GM12872 (cell line): ENCODE measurements around the gene RPS6KA2.
A peak's percentile ranks its signal among the peaks of the same experiment; 100 is the strongest.

Experiments used
- TF ChIP-seq, protein P1 (sequence below): IDR thresholded peaks from 3 replicates; pipeline ENCODE4 v1.5.1; 2011; ENCODE audit warnings: low read depth, mild to moderate bottlenecking, low read length, moderate library complexity; ENCODE audit not compliant: insufficient read depth

Gene RPS6KA2

DNA sequence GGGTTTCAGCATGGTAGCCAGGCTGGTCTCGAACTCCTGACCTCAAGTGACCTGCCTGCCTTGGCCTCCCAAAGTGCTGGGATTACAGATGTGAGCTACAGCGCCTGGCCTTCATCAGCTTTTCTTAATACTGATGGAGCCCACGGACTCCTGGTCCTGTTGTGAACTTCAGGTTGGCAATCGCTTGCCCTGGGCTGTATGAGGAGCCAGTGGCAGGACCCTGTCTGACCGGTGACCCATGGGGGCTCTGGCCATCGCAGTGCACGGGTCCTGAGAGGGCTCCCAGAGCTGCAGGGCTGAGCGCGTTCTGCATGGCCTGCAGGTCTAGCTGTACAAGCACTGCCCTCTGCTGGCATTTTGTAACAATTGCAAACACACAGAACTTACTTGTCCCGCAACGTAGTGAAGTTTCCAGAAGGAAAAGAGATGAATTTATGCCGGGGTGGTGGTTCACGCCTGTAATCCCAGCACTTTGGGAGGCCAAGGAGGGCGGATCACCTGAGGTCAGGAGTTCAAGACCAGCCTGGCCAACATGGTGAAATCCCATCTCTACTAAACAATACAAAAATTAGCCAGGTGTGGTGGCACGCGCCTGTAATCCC is 226.3 kb downstream of the RPS6KA2 start:
- TF ChIP-seq, protein P1, sequence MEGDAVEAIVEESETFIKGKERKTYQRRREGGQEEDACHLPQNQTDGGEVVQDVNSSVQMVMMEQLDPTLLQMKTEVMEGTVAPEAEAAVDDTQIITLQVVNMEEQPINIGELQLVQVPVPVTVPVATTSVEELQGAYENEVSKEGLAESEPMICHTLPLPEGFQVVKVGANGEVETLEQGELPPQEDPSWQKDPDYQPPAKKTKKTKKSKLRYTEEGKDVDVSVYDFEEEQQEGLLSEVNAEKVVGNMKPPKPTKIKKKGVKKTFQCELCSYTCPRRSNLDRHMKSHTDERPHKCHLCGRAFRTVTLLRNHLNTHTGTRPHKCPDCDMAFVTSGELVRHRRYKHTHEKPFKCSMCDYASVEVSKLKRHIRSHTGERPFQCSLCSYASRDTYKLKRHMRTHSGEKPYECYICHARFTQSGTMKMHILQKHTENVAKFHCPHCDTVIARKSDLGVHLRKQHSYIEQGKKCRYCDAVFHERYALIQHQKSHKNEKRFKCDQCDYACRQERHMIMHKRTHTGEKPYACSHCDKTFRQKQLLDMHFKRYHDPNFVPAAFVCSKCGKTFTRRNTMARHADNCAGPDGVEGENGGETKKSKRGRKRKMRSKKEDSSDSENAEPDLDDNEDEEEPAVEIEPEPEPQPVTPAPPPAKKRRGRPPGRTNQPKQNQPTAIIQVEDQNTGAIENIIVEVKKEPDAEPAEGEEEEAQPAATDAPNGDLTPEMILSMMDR = peak; percentile 76

DNA sequence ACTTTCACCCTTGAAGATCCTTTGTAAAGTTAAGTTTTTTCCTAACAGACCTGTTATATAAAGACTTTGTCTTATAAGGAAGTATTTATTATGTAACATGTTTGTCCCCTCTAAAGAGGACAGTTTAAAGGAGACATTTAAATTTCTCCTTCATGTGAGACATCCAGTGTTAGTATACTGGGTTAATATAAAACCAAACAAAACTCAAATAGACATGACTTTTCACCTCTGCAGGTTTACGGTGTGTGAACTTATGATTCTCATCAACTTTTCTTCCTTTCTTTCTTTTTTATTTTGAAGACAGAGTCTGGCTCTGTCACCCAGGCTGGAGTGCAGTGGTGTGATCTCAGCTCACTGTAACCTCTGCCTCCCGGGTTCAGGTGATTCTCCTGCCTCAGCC is 226.9 kb downstream of the RPS6KA2 start:
- TF ChIP-seq, protein P1 = no peak

DNA sequence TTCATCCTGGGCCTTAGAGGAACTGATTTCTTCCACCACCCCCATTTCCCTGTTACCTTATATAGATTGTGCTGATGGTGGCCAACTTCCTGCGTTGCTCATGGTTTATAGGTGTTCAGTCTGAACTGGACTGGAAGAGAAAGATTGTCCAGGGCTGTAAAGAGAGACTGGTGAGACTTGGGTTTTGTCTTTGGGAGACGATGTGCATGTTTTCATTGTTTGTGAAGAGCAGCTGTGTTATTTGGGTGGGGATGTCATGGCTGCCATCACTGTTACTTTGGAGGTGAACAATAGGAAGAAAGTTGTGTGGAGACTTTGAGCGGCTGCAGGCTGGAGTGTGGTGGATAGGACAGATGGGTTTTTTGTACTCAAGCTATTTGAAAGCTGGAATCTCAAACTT is 228.7 kb downstream of the RPS6KA2 start:
- TF ChIP-seq, protein P1 = no peak

DNA sequence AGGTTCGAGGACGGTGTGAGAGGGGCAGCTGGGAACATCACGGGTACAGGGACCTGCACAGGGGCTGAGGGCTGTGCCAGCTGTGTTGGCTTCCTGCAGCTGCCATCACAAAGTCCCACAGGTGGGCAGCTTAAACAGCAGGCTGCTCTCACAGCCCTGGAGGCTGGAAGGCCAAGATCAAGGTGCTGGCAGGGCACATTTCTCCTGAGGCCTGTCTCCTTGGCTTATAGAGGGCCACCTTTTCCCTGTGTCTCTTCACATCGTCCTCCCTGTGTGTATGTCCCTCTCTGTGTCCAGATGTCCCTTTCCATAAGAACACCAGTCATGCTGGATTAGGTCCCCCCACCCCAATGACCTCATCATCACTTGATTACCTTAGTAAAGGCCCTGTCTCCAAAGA is 229.2 kb downstream of the RPS6KA2 start:
- TF ChIP-seq, protein P1 = no peak

DNA sequence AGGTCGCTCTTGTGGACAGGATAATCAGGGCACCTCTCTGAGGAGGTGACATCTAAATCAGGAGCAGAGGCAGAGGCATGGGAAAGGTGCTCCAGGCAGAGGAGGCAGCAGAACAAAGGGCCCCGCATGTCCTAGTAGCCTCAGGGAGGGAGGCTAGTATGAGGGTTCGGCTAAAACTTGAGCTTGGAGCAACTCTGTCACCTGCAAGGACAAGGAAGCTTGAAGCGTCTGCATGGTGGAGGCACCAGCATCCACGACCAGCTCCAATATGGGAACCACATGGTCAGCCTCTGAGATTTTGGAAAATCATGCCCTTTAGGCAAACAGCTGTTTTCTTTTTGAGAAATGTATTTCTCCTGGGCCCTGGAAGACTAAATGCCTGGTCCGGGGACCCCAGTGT is 231.3 kb downstream of the RPS6KA2 start:
- TF ChIP-seq, protein P1 = no peak

DNA sequence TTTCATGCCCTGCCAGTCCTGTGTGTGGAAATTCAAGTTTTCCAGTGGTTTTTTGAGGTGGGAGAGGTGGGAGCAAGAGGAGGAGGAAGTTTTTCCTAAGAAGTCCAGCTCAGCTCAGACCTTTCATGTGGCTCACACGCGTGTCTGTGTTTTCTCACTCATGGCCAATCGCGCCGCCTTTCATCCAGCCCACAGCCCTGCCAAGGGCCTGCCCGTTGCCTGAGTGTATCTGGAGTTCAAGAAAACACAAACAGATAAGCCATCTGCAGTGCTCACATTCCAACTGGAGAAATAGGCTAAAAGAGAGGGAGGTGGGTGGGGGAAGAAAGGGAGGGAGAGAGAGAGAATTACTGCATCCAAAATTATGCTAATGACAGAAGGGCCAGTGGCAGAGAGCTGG is 231.7 kb downstream of the RPS6KA2 start:
- TF ChIP-seq, protein P1 = no peak

DNA sequence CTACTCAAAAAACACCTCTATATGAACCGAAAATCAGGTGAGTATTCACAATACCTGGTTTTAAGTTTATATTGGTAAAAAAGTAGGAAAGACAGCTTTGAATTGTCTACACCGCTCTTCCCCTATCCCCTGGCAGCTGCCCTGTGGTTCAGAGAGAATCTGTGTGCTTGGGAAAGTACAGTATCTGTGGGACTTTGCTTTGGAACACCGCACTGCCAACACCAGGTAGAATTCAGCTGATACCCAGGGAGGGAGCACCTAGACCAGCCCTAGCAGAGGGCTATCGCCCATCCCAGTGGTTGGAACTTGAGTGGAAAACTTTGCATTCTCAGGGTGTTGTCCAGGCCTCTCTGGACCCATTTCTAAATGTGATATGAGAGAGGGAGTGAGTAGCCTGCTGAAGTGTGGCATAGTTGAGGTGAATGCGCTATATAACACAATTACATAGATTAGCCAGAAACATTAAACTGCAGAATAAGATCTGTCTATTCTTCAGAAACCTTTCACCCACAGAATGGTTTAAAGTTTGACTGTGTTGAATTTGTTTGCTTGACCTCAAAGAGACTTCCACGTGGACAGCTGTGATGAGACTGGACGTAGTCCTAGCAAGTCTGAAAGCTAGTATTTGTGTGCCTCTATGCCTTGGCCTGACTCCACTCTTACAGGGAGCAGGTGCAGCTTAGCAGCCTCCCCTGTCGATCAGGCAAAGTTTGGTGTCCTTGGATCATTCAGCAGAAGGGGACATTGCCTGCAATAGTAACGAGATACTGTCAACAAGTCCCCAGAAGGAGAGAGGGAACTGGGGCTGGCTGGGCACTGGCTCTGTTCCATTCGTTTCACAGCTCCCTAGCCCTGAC is 232.8 kb downstream of the RPS6KA2 start:
- TF ChIP-seq, protein P1 = no peak
